ENCODE measurements around the gene ABCF1. TPM values are rescaled to one million over a fixed set of nuclear protein-coding genes. Genes with fewer than 3 reads are reported as not detected.
"Not testable (repeated sequence)": the region's sequence is repeated elsewhere in the genome, so short reads cannot be mapped to it uniquely, and the experiment has no call there.

ABCF1 gene
- total RNA-seq = 10 to 100 TPM; 26.4 to 41.0 TPM
- 10 to 100 TPM; 59.5 to 60.6 TPM for polyA plus RNA-seq (ENCODE audit: insufficient read length in 2 of 2)
- long read RNA-seq, donor 1, partial matches to known transcripts = 0 of 1 reads
- long read RNA-seq, donor 1, other reads (novel, unspliced or antisense) = 0 of 1 reads
- long read RNA-seq, donor 2 = 0 reads
- long read RNA-seq, donor 3, partial matches to known transcripts = 5 of 6 reads
- long read RNA-seq, donor 3, other reads (novel, unspliced or antisense) = 0 of 6 reads
- long read RNA-seq, donor 4 = 0 reads

DNA sequence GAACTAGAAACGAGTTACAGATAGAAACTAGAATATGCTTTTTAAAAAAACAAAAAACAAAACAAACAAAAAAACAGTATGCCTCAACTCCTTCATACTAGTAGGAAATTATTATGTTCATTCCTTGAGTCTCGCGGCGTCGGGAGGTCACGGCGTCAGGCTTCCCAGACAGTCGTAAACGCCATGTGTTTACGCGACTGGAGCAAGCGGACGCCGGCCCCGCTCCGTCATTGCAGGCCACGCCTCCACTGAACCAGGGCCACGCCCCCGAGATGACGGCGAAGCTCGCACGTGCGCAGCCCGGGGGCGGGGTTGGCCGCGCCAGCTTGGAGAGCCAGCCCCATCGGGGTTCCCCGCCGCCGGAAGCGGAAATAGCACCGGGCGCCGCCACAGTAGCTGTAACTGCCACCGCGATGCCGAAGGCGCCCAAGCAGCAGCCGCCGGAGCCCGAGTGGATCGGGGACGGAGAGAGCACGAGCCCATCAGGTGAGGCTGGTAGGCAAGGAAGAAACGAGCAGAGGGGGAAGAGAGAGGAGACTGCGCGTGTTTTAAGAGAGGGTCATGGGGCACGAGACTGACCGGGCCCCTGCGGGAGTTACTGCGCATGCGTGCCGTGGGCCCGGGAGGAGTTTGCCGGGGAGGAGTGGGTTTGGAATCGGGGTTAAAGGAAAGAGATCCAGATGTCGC, at the start of gene ABCF1:
Gene ABCF1, plus strand, starts transcription at position 368 of the 687 bp plus-strand sequence. Its CDS starts 46 bp downstream, at position 414.
- Histone ChIP-seq H3K27me3 (ENCODE audit: control insufficient read depth, insufficient read depth, low read length) (no peaks in the 10 kb centered on the region), H3K9me3 (ENCODE audit: control insufficient read depth, insufficient read depth, low read length) (no peaks in the 10 kb centered on the region), H3K4me3 (ENCODE audit: low read depth, low read length) (peak within 1 kb of the TSS; percentile 96), H3K27ac (ENCODE audit: low read depth, low read length) (peak within 1 kb of the TSS; percentile 87), H3K36me3 (ENCODE audit: control insufficient read depth, insufficient read depth, low read length) (no peaks in the 10 kb centered on the region), H3K4me1 (ENCODE audit: control insufficient read depth, insufficient read depth, low read length) (peaks cover 13% of the 10 kb centered on the region)
- WGBS (ENCODE audit: insufficient coverage) = under 1% methylated on average over 58 of the region's 59 CpGs
- DNase-seq (ENCODE audit: low read depth in 4 of 6, low spot score in 6 of 6) = peak; percentile 94 to 99 (median 96)

- H3K27ac ChIP-seq (ENCODE audit: low read depth, low read length); H3K4me1 ChIP-seq (ENCODE audit: control insufficient read depth, insufficient read depth, low read length); DNase-seq (ENCODE audit: low read depth in 4 of 6, low spot score in 6 of 6); H3K4me3 ChIP-seq (ENCODE audit: low read depth, low read length); H3K36me3 ChIP-seq (ENCODE audit: control insufficient read depth, insufficient read depth, low read length); H3K27me3 ChIP-seq (ENCODE audit: control insufficient read depth, insufficient read depth, low read length); H3K9me3 ChIP-seq (ENCODE audit: control insufficient read depth, insufficient read depth, low read length): not testable (repeated sequence)
- WGBS (ENCODE audit: insufficient coverage) = 78% methylated on average over 4 of the region's 5 CpGs
Observed at GRCh38 chr6:30521952-30522351, 49.3 kb upstream of the ABCF1 start.

GRCh38 chr6:30526444-30526843, 44.8 kb upstream of the ABCF1 start:
- not testable (repeated sequence) for H3K4me3 ChIP-seq (ENCODE audit: low read depth, low read length); H3K9me3 ChIP-seq (ENCODE audit: control insufficient read depth, insufficient read depth, low read length); H3K4me1 ChIP-seq (ENCODE audit: control insufficient read depth, insufficient read depth, low read length); DNase-seq (ENCODE audit: low read depth in 4 of 6, low spot score in 6 of 6); H3K27ac ChIP-seq (ENCODE audit: low read depth, low read length); H3K27me3 ChIP-seq (ENCODE audit: control insufficient read depth, insufficient read depth, low read length); H3K36me3 ChIP-seq (ENCODE audit: control insufficient read depth, insufficient read depth, low read length)
- WGBS (ENCODE audit: insufficient coverage) = no CpG with 5 or more reads among the region's 3 CpGs

- not testable (repeated sequence) for DNase-seq (ENCODE audit: low read depth in 4 of 6, low spot score in 6 of 6); H3K27ac ChIP-seq (ENCODE audit: low read depth, low read length); H3K27me3 ChIP-seq (ENCODE audit: control insufficient read depth, insufficient read depth, low read length); H3K4me1 ChIP-seq (ENCODE audit: control insufficient read depth, insufficient read depth, low read length); H3K4me3 ChIP-seq (ENCODE audit: low read depth, low read length); H3K36me3 ChIP-seq (ENCODE audit: control insufficient read depth, insufficient read depth, low read length); H3K9me3 ChIP-seq (ENCODE audit: control insufficient read depth, insufficient read depth, low read length)
- WGBS (ENCODE audit: insufficient coverage) = 87% methylated on average over 12 of the region's 17 CpGs
Observed at GRCh38 chr6:30529349-30529875, 41.8 kb upstream of the ABCF1 start.

DNA sequence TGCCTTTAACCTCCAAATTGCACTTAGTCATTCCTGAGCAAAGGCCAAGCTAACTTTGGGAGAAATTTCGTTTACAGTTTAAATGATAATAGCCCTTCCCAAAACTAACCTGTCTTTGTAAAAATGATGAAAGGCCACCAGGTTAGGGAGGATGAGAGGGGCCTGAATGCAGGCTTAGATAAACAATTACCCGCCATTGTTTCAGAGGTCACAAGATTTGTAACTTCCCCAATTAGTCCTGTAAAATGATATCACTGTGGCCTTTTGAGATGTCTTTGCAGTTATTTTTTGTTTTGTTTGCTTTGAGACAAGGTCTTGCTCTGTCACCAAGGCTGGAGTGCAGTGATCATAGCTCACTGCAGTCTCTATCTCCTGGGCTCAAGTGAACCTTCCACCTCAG, 41.2 kb upstream of the ABCF1 start:
- DNase-seq (ENCODE audit: low read depth in 4 of 6, low spot score in 6 of 6) = no peak
- no peaks in the 10 kb centered on the region for H3K27me3 ChIP-seq (ENCODE audit: control insufficient read depth, insufficient read depth, low read length)
- H3K36me3 ChIP-seq (ENCODE audit: control insufficient read depth, insufficient read depth, low read length) = no peaks in the 10 kb centered on the region
- H3K4me3 ChIP-seq (ENCODE audit: low read depth, low read length) = no peak overlapping the region
- no peaks in the 10 kb centered on the region for H3K9me3 ChIP-seq (ENCODE audit: control insufficient read depth, insufficient read depth, low read length)
- H3K4me1 ChIP-seq (ENCODE audit: control insufficient read depth, insufficient read depth, low read length) = no peaks in the 10 kb centered on the region
- no peak overlapping the region for H3K27ac ChIP-seq (ENCODE audit: low read depth, low read length)
- WGBS (ENCODE audit: insufficient coverage) = 71% methylated on average over 1 of the region's 2 CpGs

DNA sequence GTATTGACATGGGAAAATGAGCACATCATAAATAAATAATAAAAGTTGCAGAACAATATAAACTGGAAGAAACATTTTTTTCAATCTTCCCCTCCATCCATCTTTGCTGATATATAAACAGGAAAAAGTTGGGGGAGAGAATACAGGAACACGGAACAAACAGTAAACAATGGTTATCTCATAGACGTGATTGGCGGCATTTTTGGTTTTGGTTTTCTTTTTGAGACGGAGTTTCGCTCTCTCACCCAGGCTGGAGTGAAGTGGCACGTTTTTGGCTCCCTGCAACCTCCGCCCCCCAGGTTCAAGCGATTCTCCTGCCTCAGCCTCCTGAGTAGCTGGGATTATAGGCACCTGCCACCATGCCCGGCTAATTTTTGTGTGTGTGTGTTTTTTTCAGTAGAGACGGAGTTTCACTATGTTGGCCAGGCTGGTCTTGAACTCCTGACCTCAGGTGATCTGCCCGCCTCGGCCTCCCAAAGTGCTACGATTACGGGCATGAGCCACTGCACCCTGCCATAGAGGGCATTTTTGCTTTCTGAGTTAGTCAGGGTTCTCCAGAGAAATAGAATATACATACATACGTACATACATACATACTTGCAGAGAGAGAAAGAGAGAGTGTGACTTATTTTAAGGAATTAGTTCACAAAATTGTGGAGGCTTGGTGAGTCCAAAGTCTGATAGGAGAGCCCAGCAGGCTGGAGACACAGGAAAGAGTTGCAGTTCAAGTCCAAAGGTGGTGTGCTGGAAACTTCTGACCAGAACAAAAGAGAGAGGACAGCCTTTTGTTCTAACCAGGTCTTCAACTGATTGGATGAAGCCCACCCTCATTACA, 37.6 kb upstream of the ABCF1 start:
- Histone ChIP-seq H3K9me3 (ENCODE audit: control insufficient read depth, insufficient read depth, low read length) (no peaks in the 10 kb centered on the region), H3K36me3 (ENCODE audit: control insufficient read depth, insufficient read depth, low read length) (no peaks in the 10 kb centered on the region), H3K27me3 (ENCODE audit: control insufficient read depth, insufficient read depth, low read length) (no peaks in the 10 kb centered on the region), H3K27ac (ENCODE audit: low read depth, low read length) (no peak overlapping the region), H3K4me1 (ENCODE audit: control insufficient read depth, insufficient read depth, low read length) (no peaks in the 10 kb centered on the region), H3K4me3 (ENCODE audit: low read depth, low read length) (no peak overlapping the region)
- WGBS (ENCODE audit: insufficient coverage) = 87% methylated on average over 10 of the region's 15 CpGs
- no peak for DNase-seq (ENCODE audit: low read depth in 4 of 6, low spot score in 6 of 6)

- Histone ChIP-seq H3K4me1 (ENCODE audit: control insufficient read depth, insufficient read depth, low read length) (peaks cover 7% of the 10 kb centered on the region), H3K4me3 (ENCODE audit: low read depth, low read length) (no peak overlapping the region), H3K9me3 (ENCODE audit: control insufficient read depth, insufficient read depth, low read length) (no peaks in the 10 kb centered on the region), H3K36me3 (ENCODE audit: control insufficient read depth, insufficient read depth, low read length) (no peaks in the 10 kb centered on the region), H3K27ac (ENCODE audit: low read depth, low read length) (no peak overlapping the region), H3K27me3 (ENCODE audit: control insufficient read depth, insufficient read depth, low read length) (peaks cover 4% of the 10 kb centered on the region)
- no peak for DNase-seq (ENCODE audit: low read depth in 4 of 6, low spot score in 6 of 6)
- no CpG with 5 or more reads among the region's 3 CpGs for WGBS (ENCODE audit: insufficient coverage)
Observed at GRCh38 chr6:30537931-30538330, 33.3 kb upstream of the ABCF1 start.

DNA sequence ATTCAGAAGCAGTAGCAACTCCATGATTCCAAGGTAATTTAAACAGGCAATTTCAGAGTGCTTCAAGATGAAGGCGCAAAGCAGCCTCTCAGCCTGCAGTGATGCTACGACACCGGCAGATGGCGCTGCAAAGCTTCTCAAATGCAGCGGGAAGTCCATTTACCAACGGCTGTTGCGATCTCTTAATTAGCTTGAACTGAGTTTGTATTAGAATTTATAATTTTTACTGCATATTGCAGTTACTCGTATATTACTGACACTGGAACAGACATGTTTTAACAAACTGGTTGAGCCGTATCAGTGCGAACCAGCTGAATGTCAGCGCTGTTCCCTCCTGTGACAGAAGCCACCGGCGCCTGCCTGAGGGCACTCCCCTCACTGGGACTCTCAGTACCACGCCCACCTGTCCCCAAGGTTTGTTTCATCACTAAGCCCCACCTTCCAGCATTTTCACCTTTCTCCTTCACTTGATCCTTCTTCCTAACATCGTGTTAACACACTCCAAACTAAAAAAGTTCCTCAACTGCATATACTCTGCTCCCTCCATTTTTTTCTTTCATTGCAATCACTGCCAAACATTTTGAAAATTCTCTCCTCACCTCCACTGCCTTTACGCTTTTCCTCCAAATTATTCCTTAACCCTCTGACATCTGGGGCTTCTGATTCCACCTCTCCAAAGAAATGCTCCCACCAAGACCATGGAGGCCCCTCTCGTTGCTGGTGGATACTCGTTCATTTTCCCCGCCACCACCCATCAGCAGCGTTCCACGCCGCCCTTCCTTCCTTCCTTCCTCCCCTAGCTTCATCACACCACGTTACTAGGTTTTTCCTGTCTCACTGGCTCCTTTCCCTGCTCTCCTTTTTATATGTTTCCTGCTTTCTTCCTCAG, 29.5 kb upstream of the ABCF1 start:
- H3K36me3 ChIP-seq (ENCODE audit: control insufficient read depth, insufficient read depth, low read length) = peaks cover 12% of the 10 kb centered on the region
- DNase-seq (ENCODE audit: low read depth in 4 of 6, low spot score in 6 of 6) = peak; percentile 66 to 95 (median 74)
- H3K27me3 ChIP-seq (ENCODE audit: control insufficient read depth, insufficient read depth, low read length) = peaks cover 4% of the 10 kb centered on the region
- peak overlapping the region; percentile 37 for H3K4me3 ChIP-seq (ENCODE audit: low read depth, low read length)
- WGBS (ENCODE audit: insufficient coverage) = 17% methylated on average over 19 of the region's 23 CpGs
- peaks cover 7% of the 10 kb centered on the region for H3K4me1 ChIP-seq (ENCODE audit: control insufficient read depth, insufficient read depth, low read length)
- peak overlapping the region; percentile 15 for H3K27ac ChIP-seq (ENCODE audit: low read depth, low read length)
- H3K9me3 ChIP-seq (ENCODE audit: control insufficient read depth, insufficient read depth, low read length) = no peaks in the 10 kb centered on the region

DNA sequence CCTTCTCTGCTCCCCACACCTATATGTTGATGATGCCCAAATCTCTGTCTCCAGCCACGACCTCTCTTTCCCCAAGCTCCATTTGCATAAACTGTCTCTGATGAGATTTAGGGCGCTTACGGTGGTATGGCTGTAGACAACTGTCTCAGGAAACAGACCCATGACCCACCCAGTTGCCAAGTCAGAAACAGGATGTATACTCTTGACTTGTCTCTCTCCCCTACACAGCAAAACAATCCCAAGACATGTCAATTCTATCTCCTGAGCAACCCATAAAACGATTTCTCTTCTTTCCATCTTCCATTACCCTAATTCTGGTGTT, 28.9 kb upstream of the ABCF1 start:
- Histone ChIP-seq H3K4me3 (ENCODE audit: low read depth, low read length) (no peak overlapping the region), H3K27me3 (ENCODE audit: control insufficient read depth, insufficient read depth, low read length) (peaks cover 4% of the 10 kb centered on the region), H3K36me3 (ENCODE audit: control insufficient read depth, insufficient read depth, low read length) (peaks cover 18% of the 10 kb centered on the region), H3K9me3 (ENCODE audit: control insufficient read depth, insufficient read depth, low read length) (no peaks in the 10 kb centered on the region), H3K27ac (ENCODE audit: low read depth, low read length) (no peak overlapping the region), H3K4me1 (ENCODE audit: control insufficient read depth, insufficient read depth, low read length) (peaks cover 7% of the 10 kb centered on the region)
- WGBS (ENCODE audit: insufficient coverage) = 53% methylated on average over 3 of the region's 4 CpGs
- no peak for DNase-seq (ENCODE audit: low read depth in 4 of 6, low spot score in 6 of 6)

Data from spinal cord (tissue), 10 donors.